Measurements from ENCODE around the gene MAGI2. TPM values are rescaled to one million over a fixed set of nuclear protein-coding genes. Genes with fewer than 3 reads are reported as not detected.
"Not testable (repeated sequence)": the region's sequence is repeated elsewhere in the genome, so short reads cannot be mapped to it uniquely, and the experiment has no call there.

The MAGI2 gene
- total RNA-seq, 1 experiment from 2014 or later: 0.56 TPM

DNA sequence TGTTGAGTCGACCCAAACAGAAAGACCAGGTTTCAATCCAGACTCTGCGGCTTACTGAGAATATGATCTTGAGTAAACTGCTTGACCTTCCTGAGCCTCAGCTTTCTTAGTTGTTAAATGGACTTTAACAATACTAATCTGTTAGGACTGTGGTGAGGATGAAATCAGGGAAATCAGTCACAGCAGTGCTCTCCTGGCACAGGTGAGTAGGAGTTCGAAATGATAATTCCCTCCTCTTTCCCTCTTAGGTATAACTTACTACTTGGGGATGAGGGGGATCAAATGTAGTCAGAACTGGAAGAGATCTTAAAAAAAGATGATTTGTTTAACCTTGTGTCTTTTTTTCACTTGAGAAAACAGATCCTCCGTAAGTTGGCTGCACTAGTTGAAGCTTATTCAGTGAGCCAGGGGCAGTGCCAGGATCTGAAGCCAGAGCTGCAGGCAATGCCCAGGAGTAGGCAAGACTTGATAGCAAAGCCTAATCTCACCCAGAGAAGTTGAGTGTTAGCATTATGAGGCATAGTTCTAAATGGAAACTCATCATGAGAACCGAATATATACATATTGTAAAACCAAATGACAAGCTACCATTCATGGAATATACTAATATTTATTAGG lies 1.8 kb upstream of the MAGI2 start:
- no peaks in the 10 kb centered on the region for H3K9me3 ChIP-seq
- no peaks in the 10 kb centered on the region for H3K27me3 ChIP-seq
- H3K4me3 ChIP-seq: no peak overlapping the region
- no peak for DNase-seq
- no peaks in the 10 kb centered on the region for H3K36me3 ChIP-seq

GRCh38 chr7:79454361-79454960 lies 994 bp upstream of the MAGI2 start:
- peak; percentile 41 for DNase-seq
- Histone ChIP-seq H3K27me3 (no peaks in the 10 kb centered on the region), H3K36me3 (no peaks in the 10 kb centered on the region), H3K9me3 (no peaks in the 10 kb centered on the region), H3K4me3 (peak overlapping the region; percentile 70)

GRCh38 chr7:79453266-79453557 lies 255 bp downstream of the MAGI2 start:
- H3K36me3 ChIP-seq: no peaks in the 10 kb centered on the region
- peak overlapping the region; percentile 70 for H3K4me3 ChIP-seq
- H3K9me3 ChIP-seq: no peaks in the 10 kb centered on the region
- DNase-seq: no peak
- H3K27me3 ChIP-seq: no peaks in the 10 kb centered on the region

GRCh38 chr7:79452495-79453265 lies 787 bp downstream of the MAGI2 start:
- no peaks in the 10 kb centered on the region for H3K36me3 ChIP-seq

GRCh38 chr7:79452032-79452494 lies 1.4 kb downstream of the MAGI2 start:
- peak; percentile 86 for DNase-seq

More at GRCh38 chr7:79452495-79453265, 787 bp downstream of the MAGI2 start:
- H3K9me3 ChIP-seq: no peaks in the 10 kb centered on the region
- no peaks in the 10 kb centered on the region for H3K27me3 ChIP-seq
- DNase-seq: peak; percentile 24
- peak overlapping the region; percentile 70 for H3K4me3 ChIP-seq

GRCh38 chr7:79451580-79451979 lies 1.9 kb downstream of the MAGI2 start:
- Histone ChIP-seq H3K4me3 (peak overlapping the region; percentile 70), H3K27me3 (no peaks in the 10 kb centered on the region), H3K36me3 (no peaks in the 10 kb centered on the region), H3K9me3 (no peaks in the 10 kb centered on the region)
- no peak for DNase-seq

More at GRCh38 chr7:79452032-79452494, 1.4 kb downstream of the MAGI2 start:
- peak overlapping the region; percentile 70 for H3K4me3 ChIP-seq
- no peaks in the 10 kb centered on the region for H3K9me3 ChIP-seq
- no peaks in the 10 kb centered on the region for H3K27me3 ChIP-seq
- H3K36me3 ChIP-seq: no peaks in the 10 kb centered on the region

DNA sequence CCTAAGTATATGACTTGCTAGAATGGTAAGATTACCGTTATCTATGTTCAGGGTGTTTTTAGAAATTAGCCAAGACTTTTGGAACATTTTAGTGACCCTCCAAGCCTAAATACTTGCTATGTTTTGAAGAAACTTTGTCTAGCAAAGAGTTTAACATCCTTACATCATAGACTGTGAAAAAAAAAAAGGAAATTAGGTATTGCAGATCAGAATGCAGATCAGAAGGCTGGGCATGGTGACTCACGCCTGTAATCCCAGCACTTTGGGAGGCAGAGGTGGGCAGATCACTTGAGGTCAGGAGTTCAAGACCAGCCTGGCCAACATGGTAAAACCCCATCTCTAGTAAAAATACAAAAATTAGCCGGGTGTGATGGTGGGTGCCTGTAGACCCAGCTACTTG lies 10.7 kb downstream of the MAGI2 start:
- H3K4me3 ChIP-seq, H3K36me3 ChIP-seq, H3K27me3 ChIP-seq, H3K9me3 ChIP-seq: not testable (repeated sequence)
- DNase-seq: peak; percentile 19

- no peak for DNase-seq
- no peaks in the 10 kb centered on the region; the same call in 1 of the 2 replicates for H3K9me3 ChIP-seq
- no peak overlapping the region for H3K4me3 ChIP-seq
- no peaks in the 10 kb centered on the region for H3K27me3 ChIP-seq
- no peaks in the 10 kb centered on the region for H3K36me3 ChIP-seq
These were observed 17.1 kb downstream of the MAGI2 start for GRCh38 chr7:79436378-79436777.

DNA sequence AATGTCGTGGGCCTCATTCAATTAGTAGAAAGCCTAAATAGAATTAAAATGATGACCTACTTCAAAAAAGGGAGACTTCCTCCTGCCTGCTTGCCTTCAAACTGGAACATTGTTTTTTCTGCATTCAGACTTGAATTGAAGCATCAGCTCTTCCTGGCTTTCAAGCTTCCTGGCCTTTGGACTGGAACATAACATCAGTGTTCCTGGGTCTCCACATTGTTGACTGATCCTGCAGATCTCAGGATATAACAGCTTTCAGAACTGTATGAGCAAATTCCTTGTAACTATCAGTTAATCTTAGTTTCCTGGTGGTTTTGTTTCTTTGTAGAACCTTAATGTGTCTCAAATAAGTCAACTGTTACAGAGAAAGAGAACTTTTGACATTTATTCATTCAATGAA lies 18.6 kb downstream of the MAGI2 start:
- no peak for DNase-seq
- no peaks in the 10 kb centered on the region; the same call in 1 of the 2 replicates for H3K9me3 ChIP-seq

DNA sequence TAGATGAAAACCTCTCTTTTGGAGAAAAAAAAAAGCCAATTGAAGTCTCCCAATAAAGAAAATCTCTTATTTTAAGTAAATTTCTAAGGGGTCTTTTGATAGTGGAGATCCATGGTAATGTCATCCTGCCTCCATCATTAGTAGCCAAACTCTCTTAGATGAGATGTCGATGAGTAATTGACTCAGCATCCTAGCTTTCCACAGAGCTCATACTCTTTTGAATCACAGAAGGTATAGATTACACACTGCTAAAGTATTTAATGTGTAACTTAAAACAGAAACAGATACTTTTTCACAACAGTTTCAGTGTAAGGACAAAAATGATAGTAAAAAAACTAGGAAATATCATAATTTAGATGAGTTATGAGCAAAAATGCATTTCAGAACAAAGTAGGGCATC lies 19.4 kb downstream of the MAGI2 start:
- Histone ChIP-seq H3K36me3 (no peaks in the 10 kb centered on the region), H3K27me3 (no peaks in the 10 kb centered on the region), H3K9me3 (no peaks in the 10 kb centered on the region; the same call in 1 of the 2 replicates), H3K4me3 (no peak overlapping the region)
- DNase-seq: no peak

More for the DNA sequence above, 18.6 kb downstream of the MAGI2 start:
- Histone ChIP-seq H3K36me3 (no peaks in the 10 kb centered on the region), H3K27me3 (no peaks in the 10 kb centered on the region), H3K4me3 (no peak overlapping the region)

GRCh38 chr7:79430391-79430790 lies 23.1 kb downstream of the MAGI2 start:
- no peaks in the 10 kb centered on the region for H3K9me3 ChIP-seq
- DNase-seq: no peak
- H3K36me3 ChIP-seq: no peaks in the 10 kb centered on the region
- H3K27me3 ChIP-seq: no peaks in the 10 kb centered on the region
- no peak overlapping the region for H3K4me3 ChIP-seq

- Histone ChIP-seq H3K9me3 (no peaks in the 10 kb centered on the region), H3K27me3 (no peaks in the 10 kb centered on the region), H3K4me3 (no peak overlapping the region), H3K36me3 (no peaks in the 10 kb centered on the region)
- no peak for DNase-seq
These were observed 27.8 kb downstream of the MAGI2 start for GRCh38 chr7:79425665-79426064.

DNA sequence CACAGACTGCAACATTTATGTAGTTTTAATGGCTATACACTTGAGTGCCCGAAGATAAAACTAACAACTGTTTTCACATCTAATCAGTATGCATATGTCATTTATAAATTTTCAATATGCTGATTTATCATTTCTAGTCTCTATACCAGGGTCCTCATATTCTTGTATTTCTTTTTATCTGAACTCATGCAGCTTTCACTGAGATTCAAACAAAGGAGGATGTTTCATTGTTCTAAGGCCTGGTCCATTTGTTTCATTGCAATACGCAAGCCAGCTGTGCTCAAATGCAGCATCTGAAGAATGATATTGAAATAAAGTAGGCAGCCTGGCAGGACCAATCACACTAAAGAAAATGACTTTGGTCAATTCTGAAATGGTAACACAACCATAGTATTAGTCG lies 31.7 kb downstream of the MAGI2 start:
- H3K9me3 ChIP-seq: no peaks in the 10 kb centered on the region
- no peak for DNase-seq
- no peaks in the 10 kb centered on the region for H3K27me3 ChIP-seq
- no peak overlapping the region for H3K4me3 ChIP-seq
- H3K36me3 ChIP-seq: no peaks in the 10 kb centered on the region

DNA sequence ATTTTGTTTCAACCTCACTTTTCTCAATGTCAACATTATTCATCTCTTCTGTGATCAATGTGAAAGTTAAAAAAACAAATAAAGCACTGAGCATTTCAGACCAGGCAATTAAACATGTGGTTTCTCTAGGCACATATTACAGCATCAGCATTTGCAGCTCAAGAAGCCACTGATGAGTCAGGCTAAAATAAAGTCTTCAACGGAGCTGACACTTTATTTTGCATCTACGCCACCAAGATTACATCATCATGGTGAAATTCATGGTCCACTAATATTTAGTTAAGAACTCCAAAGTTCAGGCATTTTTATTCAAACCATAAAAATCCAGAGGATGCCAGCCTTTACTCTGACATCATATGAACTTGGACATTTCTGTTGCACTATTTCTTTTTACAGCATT lies 33.0 kb downstream of the MAGI2 start:
- no peaks in the 10 kb centered on the region for H3K27me3 ChIP-seq
- no peak overlapping the region for H3K4me3 ChIP-seq
- peak; percentile 23 for DNase-seq
- no peaks in the 10 kb centered on the region for H3K36me3 ChIP-seq
- H3K9me3 ChIP-seq: no peaks in the 10 kb centered on the region

DNA sequence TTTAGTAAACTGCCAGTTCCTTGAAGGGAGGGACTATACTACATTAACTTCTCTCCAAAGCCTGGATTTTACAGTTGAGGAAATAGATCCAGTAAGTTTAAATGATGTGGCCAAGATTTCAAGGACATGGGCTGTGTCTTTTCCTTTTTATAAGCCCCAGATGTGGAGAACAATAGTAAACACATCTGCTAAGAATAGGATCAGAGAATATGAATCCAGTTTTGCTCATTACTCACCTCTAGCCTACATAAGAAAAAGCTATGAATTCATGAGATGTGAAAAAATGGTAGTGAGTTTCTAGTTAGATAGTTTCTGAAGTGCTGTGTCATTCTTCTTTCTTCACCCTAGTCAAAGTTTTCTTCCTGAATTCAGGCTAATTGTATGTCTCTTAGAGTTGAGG lies 38.6 kb downstream of the MAGI2 start:
- Histone ChIP-seq H3K9me3 (no peaks in the 10 kb centered on the region), H3K4me3 (no peak overlapping the region), H3K27me3 (no peaks in the 10 kb centered on the region), H3K36me3 (no peaks in the 10 kb centered on the region)
- DNase-seq: no peak

DNA sequence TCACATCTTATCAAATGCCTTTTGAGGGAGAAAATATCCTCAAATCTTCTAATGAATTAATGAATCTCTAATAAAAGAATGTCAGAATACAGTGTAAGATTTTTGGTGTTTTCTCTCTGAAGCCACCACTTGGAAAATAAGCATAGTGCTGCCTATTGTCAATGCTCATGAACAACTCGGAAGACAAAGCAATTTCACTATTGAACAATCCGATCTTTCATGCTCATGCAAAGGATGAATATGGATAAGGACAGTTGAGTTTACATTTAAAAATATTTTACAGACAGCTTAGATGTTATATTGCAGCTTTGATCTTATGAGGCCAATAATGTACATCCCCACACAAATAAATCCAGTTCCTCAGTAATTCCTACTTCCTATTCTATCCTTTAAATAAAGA lies 40.6 kb downstream of the MAGI2 start:
- Histone ChIP-seq H3K36me3 (no peaks in the 10 kb centered on the region), H3K27me3 (no peaks in the 10 kb centered on the region), H3K4me3 (no peak overlapping the region), H3K9me3 (no peaks in the 10 kb centered on the region)
- DNase-seq: no peak

- H3K9me3 ChIP-seq: no peaks in the 10 kb centered on the region
- DNase-seq: no peak
- no peaks in the 10 kb centered on the region for H3K36me3 ChIP-seq
- no peaks in the 10 kb centered on the region for H3K27me3 ChIP-seq
- H3K4me3 ChIP-seq: no peak overlapping the region
These were observed 41.0 kb downstream of the MAGI2 start for GRCh38 chr7:79412438-79412837.

- no peak overlapping the region for H3K4me3 ChIP-seq
- no peaks in the 10 kb centered on the region for H3K9me3 ChIP-seq
- no peak for DNase-seq
- no peaks in the 10 kb centered on the region for H3K27me3 ChIP-seq
- H3K36me3 ChIP-seq: no peaks in the 10 kb centered on the region
These were observed 43.1 kb downstream of the MAGI2 start for GRCh38 chr7:79410345-79410744.
